Activated B cell treated with CpG ODN at 0.5 μM for 24 hours (primary cell): Measurements from ENCODE around the gene WFDC8. TPM values are rescaled to one million over a fixed set of nuclear protein-coding genes. Genes with fewer than 3 reads are reported as not detected.

Experiments
- ATAC-seq: fragments of 200-7000 bp; cut with Tn5 transposase; one replicate; pipeline ENCODE4 v1.10.0; 2021; ENCODE audit warnings: low read depth, mild to moderate bottlenecking, moderate library complexity
- CTCF ChIA-PET: fragments of 350-600 bp; sonication (Branson Sonifier 250); formaldehyde crosslinking; loops from one replicate; lab custom pipeline; 2021; ENCODE audit warnings: antibody characterized with exemption; lab: Charles Lee
- POLR2A ChIA-PET: fragments of 350-600 bp; sonication (Branson Sonifier 250); formaldehyde crosslinking; loops from one replicate; lab custom pipeline; 2021; ENCODE audit warnings: antibody characterized with exemption; lab: Charles Lee
- DNase-seq: peaks from one replicate; pipeline ENCODE4 v3.0.0; 2022
- H3K27ac Mint-ChIP-seq: one replicate; pipeline ENCODE4 v1.8.0; 2020; ENCODE audit warnings: mixed read lengths
- H3K27me3 Mint-ChIP-seq: one replicate; pipeline ENCODE4 v1.8.0; 2021; ENCODE audit warnings: mixed read lengths
- H3K36me3 Mint-ChIP-seq: one replicate; pipeline ENCODE4 v1.8.0; 2021; ENCODE audit warnings: low read depth, mixed read lengths
- H3K4me1 Mint-ChIP-seq: one replicate; pipeline ENCODE4 v1.8.0; 2021; ENCODE audit warnings: mixed read lengths
- H3K4me3 Mint-ChIP-seq: one replicate; pipeline ENCODE4 v1.8.0; 2020; ENCODE audit warnings: mild to moderate bottlenecking, mixed read lengths
- H3K9me3 Mint-ChIP-seq: one replicate; pipeline ENCODE4 v1.8.0; 2020; ENCODE audit warnings: mixed read lengths
- intact Hi-C: fragments of 100-400 bp; cut with micrococcal nuclease; formaldehyde crosslinking; loops from one replicate; pipeline ENCODE4 v1.15.1; 2024
- total RNA-seq: library from RNA; stranded (reverse); gene quantifications from 2 replicates; pipeline ENCODE4 v1.2.3, GENCODE V29; 2022
- TF ChIP-seq, protein P1 (sequence below): fragments of 200-600 bp; IDR thresholded peaks from one replicate; pipeline ENCODE4 v1.8.0; 2022; ENCODE audit warnings: antibody characterized with exemption, mild to moderate bottlenecking

Gene WFDC8
- total RNA-seq, 1 donor from 2014 or later = not detected

DNA sequence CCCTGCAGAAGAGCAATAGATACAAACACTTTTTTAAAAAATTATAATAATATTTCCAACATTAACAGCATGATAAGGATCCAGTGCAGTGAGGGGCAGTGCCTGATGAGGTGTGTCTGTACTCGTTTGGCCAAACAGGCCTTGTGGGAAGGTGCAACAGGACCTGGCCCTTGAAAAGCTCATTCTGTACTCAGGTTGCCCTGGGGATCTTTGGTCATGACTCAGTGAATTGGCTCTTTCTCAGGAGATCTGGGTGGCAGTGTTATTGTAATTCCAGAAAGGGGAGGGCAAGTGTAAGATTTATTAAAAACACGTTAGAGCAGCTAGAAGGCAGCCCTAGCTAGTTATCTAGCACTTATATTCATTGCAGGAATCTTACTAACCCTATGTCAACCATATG is 60.8 kb downstream of the WFDC8 start:
- TF ChIP-seq, protein P1, sequence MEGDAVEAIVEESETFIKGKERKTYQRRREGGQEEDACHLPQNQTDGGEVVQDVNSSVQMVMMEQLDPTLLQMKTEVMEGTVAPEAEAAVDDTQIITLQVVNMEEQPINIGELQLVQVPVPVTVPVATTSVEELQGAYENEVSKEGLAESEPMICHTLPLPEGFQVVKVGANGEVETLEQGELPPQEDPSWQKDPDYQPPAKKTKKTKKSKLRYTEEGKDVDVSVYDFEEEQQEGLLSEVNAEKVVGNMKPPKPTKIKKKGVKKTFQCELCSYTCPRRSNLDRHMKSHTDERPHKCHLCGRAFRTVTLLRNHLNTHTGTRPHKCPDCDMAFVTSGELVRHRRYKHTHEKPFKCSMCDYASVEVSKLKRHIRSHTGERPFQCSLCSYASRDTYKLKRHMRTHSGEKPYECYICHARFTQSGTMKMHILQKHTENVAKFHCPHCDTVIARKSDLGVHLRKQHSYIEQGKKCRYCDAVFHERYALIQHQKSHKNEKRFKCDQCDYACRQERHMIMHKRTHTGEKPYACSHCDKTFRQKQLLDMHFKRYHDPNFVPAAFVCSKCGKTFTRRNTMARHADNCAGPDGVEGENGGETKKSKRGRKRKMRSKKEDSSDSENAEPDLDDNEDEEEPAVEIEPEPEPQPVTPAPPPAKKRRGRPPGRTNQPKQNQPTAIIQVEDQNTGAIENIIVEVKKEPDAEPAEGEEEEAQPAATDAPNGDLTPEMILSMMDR = no peak
- CTCF ChIA-PET = no interaction called here

DNA sequence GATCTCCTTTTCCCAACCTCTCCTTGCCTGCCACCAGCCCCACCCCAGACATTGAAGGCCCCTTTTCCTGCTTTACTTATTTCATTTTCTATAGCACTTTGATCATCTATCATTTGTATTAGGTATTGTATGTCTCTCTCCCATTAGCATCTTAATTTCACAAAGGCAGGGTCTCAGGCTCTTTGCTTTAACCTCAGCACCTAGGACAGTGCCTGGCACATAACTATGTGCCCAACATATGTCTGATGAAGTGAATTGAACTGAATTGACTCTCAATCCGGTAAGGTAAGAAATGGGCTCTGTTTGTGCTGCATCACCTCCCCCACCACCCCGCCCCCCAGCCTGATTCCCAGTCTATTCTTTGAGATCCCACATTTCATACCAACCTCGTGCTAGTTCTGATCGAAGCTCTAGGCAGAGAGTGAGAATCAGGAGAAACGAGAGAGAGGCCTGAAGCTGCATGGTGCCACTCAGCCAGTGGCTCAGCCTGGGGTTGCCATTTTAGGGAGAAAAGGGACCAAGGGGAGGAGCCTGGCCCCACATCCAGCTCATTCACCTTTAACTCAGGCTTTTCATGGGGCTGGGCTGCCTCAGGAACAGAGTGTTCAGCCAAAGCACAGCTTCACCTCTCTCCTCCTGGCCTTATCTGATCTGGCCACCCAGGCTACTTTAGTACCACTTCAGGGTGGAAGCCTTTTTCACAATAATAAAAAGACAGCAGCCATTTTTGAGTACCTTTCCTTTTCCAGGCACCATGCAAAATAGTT is 63.8 kb downstream of the WFDC8 start, which contains the start of gene SPINT3:
Gene SPINT3, minus strand, starts transcription at position 476 of the 767 bp plus-strand sequence. Its CDS starts 14 bp downstream, at position 462.
- TF ChIP-seq, protein P1 = no peak
- Mint-ChIP-seq H3K9me3 (peaks cover under 1% of the 10 kb centered on the region), H3K4me3 (no peak within 1 kb of the TSS), H3K4me1 (no peaks in the 10 kb centered on the region), H3K27me3 (peaks cover 12% of the 10 kb centered on the region), H3K36me3 (no peaks in the 10 kb centered on the region), H3K27ac (no peak within 1 kb of the TSS)
- no peak for ATAC-seq
- intact Hi-C loops = no loop called here
- no peak for DNase-seq
- ChIA-PET POLR2A (no interaction called here), CTCF (no interaction called here)

More for the DNA sequence above, 60.8 kb downstream of the WFDC8 start:
- no peak overlapping the region for H3K4me3 Mint-ChIP-seq
- H3K27me3 Mint-ChIP-seq = peaks cover 20% of the 10 kb centered on the region
- POLR2A ChIA-PET = no interaction called here
- H3K27ac Mint-ChIP-seq = no peak overlapping the region
- intact Hi-C loops = no loop called here
- DNase-seq (no peak), ATAC-seq (no peak)
- no peaks in the 10 kb centered on the region for H3K36me3 Mint-ChIP-seq
- H3K9me3 Mint-ChIP-seq = peaks cover 2% of the 10 kb centered on the region
- no peaks in the 10 kb centered on the region for H3K4me1 Mint-ChIP-seq

DNA sequence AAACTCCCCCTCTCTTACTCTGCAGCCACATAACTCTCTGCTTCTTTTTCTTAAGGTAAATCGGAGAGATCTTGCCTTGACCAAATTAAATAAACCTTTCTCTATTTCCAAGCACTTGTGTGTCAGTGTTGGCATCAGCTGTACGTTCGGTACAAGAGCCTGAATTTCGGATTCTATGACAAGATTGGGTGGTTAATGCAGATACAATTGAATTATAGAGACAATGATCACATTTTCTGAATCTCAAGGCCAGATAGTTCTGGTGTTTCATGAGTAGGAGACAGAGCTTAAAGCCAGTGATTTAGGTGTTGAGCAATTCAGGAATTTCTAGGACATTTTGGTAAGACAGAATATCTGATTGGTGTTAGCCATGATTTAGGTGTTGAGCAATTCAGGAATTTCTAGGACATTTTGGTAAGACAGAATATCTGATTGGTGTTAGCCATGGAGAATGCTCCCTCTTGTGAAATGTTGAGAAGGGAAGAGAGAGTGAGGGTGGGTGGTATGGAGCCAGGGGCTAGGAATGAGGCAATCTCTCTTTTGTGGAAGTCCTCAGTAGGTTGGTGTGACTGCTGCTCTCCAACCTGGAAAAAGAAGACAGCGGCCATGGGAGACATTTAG is 68.7 kb downstream of the WFDC8 start:
- H3K27ac Mint-ChIP-seq = no peak overlapping the region
- TF ChIP-seq, protein P1 = no peak
- CTCF ChIA-PET = no interaction called here
- POLR2A ChIA-PET = no interaction called here
- intact Hi-C loops = no loop called here
- no peak overlapping the region for H3K4me3 Mint-ChIP-seq
- H3K36me3 Mint-ChIP-seq = no peaks in the 10 kb centered on the region
- H3K27me3 Mint-ChIP-seq = peaks cover 19% of the 10 kb centered on the region
- no peaks in the 10 kb centered on the region for H3K9me3 Mint-ChIP-seq
- peaks cover 12% of the 10 kb centered on the region for H3K4me1 Mint-ChIP-seq
- no peak for ATAC-seq
- DNase-seq = no peak

DNA sequence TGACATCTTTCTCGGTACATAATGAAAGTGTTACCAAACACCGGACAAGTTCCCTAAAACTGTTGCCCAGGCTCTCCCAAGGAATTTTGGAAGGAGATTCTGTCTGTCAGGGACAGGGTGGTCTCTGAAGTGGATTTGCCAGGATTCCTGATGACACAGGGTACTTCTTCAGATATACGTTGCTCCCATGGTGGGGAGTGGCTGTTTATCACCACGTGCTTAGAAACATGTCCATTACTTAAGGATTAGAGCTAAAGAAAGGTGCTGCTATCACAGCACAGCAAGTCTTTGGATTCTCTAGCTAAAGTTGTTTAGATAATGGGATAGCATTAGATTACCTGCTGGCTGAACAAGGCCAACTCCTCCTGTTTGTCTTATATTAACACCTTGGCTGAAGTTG is 70.0 kb downstream of the WFDC8 start:
- TF ChIP-seq, protein P1 = no peak
- no peak overlapping the region for H3K4me3 Mint-ChIP-seq
- H3K27me3 Mint-ChIP-seq = peaks cover 23% of the 10 kb centered on the region
- H3K36me3 Mint-ChIP-seq = no peaks in the 10 kb centered on the region
- no peak overlapping the region for H3K27ac Mint-ChIP-seq
- intact Hi-C loops = no loop called here
- CTCF ChIA-PET = no interaction called here
- POLR2A ChIA-PET = no interaction called here
- H3K9me3 Mint-ChIP-seq = no peaks in the 10 kb centered on the region
- ATAC-seq = no peak
- H3K4me1 Mint-ChIP-seq = peaks cover 12% of the 10 kb centered on the region
- DNase-seq = no peak

DNA sequence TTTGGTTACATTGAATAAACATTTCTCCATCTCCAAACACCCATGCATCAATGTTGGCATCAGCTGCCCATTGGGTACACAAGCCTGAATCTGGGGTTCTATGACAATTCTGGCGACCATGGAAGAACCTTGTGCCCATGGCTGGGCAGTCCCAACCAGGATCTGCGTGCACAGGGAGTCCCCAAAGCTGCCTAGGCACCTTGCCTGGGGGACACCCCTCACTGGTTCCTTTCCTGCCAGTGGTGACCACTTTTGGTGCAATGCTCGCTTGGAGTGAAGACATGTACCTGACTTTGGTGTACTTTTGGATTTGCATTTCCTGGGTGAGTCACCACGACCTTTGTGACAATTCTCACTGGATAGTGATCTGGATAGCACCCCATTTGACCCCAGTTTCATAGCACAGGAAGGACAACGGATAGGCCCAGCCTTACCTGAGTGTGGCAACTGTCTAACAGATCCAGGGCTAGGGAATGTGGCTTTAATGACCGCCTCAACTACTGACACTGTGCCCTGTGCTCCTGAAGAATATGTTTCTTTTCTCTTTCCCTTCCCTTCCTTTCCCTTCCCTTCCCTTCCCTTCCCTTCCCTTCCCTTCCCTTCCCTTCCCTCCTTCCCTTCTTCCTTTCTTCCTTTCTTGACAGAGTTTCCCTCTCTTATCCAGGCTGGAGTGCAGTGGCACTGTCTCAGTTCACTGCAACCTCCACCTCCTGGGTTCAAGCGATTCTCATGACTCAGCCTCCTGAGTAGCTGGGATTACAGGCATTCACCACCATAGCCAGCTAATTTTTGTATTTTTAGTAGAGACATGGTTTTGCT is 70.8 kb downstream of the WFDC8 start:
- Mint-ChIP-seq H3K9me3 (no peaks in the 10 kb centered on the region), H3K4me1 (peaks cover 12% of the 10 kb centered on the region), H3K27ac (no peak overlapping the region), H3K27me3 (peaks cover 26% of the 10 kb centered on the region), H3K4me3 (no peak overlapping the region), H3K36me3 (no peaks in the 10 kb centered on the region)
- no peak for DNase-seq
- ChIA-PET CTCF (no interaction called here), POLR2A (no interaction called here)
- TF ChIP-seq, protein P1 = no peak
- intact Hi-C loops = no loop called here
- ATAC-seq = no peak
